Omental fat pad (tissue), 4 donors: Measurements from ENCODE around the gene EVX2. TPM values are rescaled to one million over a fixed set of nuclear protein-coding genes. Genes with fewer than 3 reads are reported as not detected.

Source experiments
- ATAC-seq: fragments of 150-250 bp; one replicate; pipeline ENCODE4 v1.9.1; 2016; ENCODE audit warnings: mild to moderate bottlenecking, moderate library complexity; ENCODE audit not compliant: low FRiP score
- DNase-seq: peaks from one replicate; pipeline ENCODE4 v3.0.0-alpha.2; 2019; ENCODE audit warnings: low spot score
- total RNA-seq, 4 donors: library from RNA; depleted of rRNA; stranded (reverse); fragments of >200 nt; gene quantifications; one replicate each; pipeline ENCODE4 v1.1.0, GENCODE V29; 2016
- TF ChIP-seq, protein P1 (sequence below), 3 donors: fragments of 450-650 bp; IDR thresholded peaks; one replicate each; pipeline ENCODE4 v1.5.1; 2016 to 2017; ENCODE audit warnings: antibody characterized with exemption in 3 of 3, mild to moderate bottlenecking in 3 of 3, moderate library complexity in 2 of 3

Gene EVX2
- total RNA-seq, 4 donors from 2014 or later: not detected

DNA sequence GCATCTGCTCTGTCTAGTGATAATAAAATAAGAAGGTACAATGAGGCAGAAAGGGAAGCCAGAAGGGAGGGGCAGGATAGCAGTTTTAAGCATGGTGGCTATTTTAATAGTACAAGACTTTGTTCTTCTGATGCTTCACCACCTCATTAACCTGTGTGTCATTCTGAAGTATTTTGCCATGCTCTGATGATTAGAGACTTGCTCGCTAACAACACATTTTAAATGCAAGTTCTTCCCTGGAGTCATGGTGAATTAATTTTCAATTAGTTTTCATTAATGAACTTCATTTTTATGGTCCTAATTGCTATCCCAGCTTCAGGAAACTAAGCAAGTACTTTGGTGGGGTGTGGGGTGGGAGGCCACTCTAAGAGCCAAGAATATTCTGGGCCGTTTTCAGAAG lies 56.0 kb downstream of the EVX2 start:
- DNase-seq: no peak
- no peak for ATAC-seq
- TF ChIP-seq, protein P1, sequence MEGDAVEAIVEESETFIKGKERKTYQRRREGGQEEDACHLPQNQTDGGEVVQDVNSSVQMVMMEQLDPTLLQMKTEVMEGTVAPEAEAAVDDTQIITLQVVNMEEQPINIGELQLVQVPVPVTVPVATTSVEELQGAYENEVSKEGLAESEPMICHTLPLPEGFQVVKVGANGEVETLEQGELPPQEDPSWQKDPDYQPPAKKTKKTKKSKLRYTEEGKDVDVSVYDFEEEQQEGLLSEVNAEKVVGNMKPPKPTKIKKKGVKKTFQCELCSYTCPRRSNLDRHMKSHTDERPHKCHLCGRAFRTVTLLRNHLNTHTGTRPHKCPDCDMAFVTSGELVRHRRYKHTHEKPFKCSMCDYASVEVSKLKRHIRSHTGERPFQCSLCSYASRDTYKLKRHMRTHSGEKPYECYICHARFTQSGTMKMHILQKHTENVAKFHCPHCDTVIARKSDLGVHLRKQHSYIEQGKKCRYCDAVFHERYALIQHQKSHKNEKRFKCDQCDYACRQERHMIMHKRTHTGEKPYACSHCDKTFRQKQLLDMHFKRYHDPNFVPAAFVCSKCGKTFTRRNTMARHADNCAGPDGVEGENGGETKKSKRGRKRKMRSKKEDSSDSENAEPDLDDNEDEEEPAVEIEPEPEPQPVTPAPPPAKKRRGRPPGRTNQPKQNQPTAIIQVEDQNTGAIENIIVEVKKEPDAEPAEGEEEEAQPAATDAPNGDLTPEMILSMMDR (IDR thresholded peaks at IDR 0.05): no peak

Other genes with a start within 250 kb of the EVX2 start
- gene LNPK, start 81.7 kb downstream of the EVX2 start, total RNA-seq: 10 to 100 TPM; 13.8 to 37.4 (median 22.2) TPM
- gene HOXD13, start 8.8 kb upstream of the EVX2 start, total RNA-seq: not detected
- gene HOXD12, start 15.8 kb upstream of the EVX2 start, total RNA-seq: not detected
- gene HOXD11, start 23.3 kb upstream of the EVX2 start, total RNA-seq: not detected
- gene HOXD10, start 32.8 kb upstream of the EVX2 start, total RNA-seq: 1 to 10 TPM in 1 of 4 donors, under 1 TPM in 2, not detected in 1; 0.56 to 1.1 (median 0.56) TPM
- 1 to 10 TPM in 3 of 4 donors, under 1 TPM in 1; 0.95 to 2.6 (median 1.7) TPM for gene HOXD9, start 38.8 kb upstream of the EVX2 start, total RNA-seq
- gene HOXD8, start 45.7 kb upstream of the EVX2 start, total RNA-seq: 10 to 100 TPM in 1 of 4 donors, 1 to 10 TPM in 3; 3.7 to 24.6 (median 7.6) TPM
- 10 to 100 TPM in 1 of 4 donors, 1 to 10 TPM in 3; 1.0 to 14.2 (median 1.9) TPM for gene HOXD4, start 67.6 kb upstream of the EVX2 start, total RNA-seq
- gene HOXD3, start 73.3 kb upstream of the EVX2 start, total RNA-seq: 10 to 100 TPM in 1 of 4 donors, 1 to 10 TPM in 2, under 1 TPM in 1; 0.65 to 15.8 (median 2.8) TPM
- gene HOXD1, start 104.7 kb upstream of the EVX2 start, total RNA-seq: under 1 TPM; 0.19 to 0.95 (median 0.53) TPM
- 10 to 100 TPM; 12.1 to 26.8 (median 21.8) TPM for gene MTX2, start 185.5 kb upstream of the EVX2 start, total RNA-seq